ENCODE results near the gene ACAP2.
A peak's percentile ranks its signal among the peaks of the same experiment; 100 is the strongest.
"Not testable (repeated sequence)": the region's sequence is repeated elsewhere in the genome, so short reads cannot be mapped to it uniquely, and the experiment has no call there.

The ACAP2 gene

DNA sequence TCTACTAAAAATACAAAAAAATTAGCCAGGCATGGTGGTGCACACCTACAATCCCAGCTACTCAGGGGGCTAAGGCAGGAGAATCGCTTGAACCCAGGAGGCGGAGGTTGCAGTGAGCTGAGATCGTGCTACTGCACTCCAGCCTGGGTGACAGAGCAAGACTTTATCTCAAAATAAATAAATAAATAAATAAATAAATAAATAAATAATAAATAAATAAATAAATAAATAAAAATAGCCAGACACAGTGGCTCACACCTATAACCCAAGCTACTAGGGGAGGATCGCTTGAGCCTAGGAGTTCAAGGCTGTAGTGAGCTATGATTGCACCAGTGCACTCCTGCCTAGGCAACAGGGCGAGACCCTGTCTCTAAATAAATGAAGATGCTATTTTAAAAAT, 152.2 kb downstream of the ACAP2 start:
- not testable (repeated sequence) for DNase-seq (ENCODE audit: low read depth)

DNA sequence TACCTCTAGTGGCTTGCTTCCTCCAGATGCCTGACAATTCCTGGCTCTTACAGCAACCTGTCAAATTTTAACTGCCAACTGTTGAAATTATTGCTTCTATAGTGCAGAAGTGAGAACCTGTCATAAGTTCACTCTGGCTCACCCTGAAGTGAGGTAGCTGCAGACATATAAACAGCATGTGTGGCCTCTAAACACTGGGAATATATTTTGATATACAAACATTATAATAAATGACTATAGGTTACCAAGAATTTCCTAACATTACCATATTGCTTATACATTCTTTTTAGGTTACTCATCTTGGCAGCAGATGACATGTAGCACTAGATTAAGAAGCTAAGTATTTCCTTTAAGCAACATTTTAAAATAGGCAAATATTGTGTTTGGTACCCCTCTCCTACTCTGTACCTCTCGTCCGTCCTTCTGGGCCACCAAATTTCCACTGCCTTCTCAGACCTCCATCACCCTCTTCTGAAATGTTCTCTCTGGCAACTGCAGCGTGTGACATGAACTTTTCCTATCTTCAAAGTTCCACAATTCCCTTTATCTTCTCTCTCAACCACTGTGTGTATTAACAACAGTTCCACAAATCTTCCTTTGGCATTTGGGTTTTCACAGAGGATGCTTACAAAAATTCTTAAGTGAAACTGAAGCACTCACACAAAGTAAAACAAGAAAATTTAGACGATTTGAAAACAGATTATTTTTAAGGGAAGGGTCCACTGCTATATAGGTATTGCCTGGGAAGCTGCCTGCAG, 156.5 kb downstream of the ACAP2 start:
- DNase-seq (ENCODE audit: low read depth), result no peak

GRCh38 chr3:195285372-195285771, 157.4 kb downstream of the ACAP2 start:
- no peak for DNase-seq (ENCODE audit: low read depth)

DNA sequence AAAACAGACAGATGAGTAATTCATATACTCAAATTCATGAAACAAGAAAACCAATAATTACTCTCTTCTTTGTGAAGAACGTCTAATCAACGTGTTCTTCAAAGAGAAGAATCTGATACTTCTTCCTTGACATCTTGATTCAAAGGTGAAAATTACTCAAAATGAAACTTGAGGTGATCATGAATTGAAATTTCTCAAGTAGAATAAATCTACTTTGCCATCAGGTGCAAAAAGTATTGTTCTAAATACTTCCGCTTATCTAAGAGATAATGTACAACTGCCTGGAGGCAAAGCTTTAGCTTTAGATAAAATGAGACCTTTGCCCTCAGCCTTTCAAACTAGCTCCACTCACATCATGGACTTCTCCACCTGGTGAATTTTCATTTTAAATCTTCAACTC, 158.0 kb downstream of the ACAP2 start:
- DNase-seq (ENCODE audit: low read depth), result no peak

DNA sequence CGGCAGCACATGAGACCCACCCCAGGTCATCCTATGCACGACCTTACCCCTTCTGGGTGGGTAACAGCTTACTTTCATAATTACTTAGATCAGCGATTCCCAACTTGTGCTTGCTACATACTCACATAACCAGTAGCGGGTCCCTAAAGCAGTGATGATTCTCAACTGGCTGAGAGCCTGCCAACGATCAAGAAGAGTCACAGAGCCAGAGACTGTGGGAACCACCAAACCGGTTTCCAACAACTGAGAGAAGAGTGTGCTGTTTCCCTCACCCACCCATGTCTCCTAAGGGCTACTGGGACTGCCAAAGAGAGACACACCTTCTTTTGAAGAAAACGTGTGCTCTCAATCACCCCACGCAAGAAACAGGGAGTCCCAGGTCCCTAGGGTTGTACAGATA, 159.9 kb downstream of the ACAP2 start:
- DNase-seq (ENCODE audit: low read depth), result no peak

- DNase-seq (ENCODE audit: low read depth), result no peak
These were observed 168.4 kb downstream of the ACAP2 start for GRCh38 chr3:195274259-195274966.

DNA sequence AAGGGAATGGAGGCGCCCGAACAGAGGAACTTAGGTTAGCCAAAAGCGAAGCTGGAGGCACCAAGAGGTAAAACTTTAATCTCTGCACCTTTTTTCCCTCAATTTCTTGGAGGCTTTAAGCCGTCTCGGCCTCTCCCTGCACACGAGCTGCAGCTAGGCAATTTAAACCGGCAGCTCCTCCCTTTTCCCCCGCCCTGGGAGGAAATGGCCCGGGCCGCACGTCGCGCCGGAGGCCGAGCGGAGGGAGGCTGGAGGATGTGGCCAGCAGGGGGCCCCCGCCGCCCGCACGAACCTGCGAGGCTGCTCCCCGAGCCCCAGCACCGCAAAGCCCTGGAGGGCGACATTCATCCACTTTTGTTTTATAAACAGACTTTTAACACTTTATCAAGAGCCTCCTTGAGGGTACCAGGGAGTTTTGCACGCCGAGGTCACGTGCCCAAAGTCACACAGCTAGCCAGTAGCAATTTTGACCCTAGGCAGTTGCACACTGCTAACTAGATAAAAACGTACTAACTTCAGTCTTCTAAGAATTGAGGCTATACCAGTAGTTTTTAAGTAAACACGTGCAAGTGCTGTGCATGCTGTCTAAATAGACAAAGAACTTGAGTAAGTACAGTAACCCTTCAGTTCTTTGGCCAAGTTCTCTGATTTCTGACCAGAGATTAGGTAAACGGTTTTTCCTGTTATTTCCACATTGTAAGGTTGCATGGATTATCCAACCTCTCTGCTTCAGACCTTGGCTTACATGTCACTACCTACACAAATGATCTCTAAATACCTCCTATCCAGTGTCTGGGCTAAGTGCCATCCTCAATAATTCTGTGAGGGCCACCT, 171.2 kb downstream of the ACAP2 start:
- DNase-seq (ENCODE audit: low read depth), result peak; percentile 89

- peak; percentile 84 for DNase-seq (ENCODE audit: low read depth)
These were observed 171.9 kb downstream of the ACAP2 start, which contains the start of gene XXYLT1 for GRCh38 chr3:195270817-195271409. Gene XXYLT1, minus strand, starts transcription at chr3:195271159. Its CDS starts 101 bp downstream, at chr3:195271058.

- no peak for DNase-seq (ENCODE audit: low read depth)
These were observed 172.6 kb downstream of the ACAP2 start for GRCh38 chr3:195270079-195270816.

GRCh38 chr3:195269375-195270078, 173.3 kb downstream of the ACAP2 start:
- no peak for DNase-seq (ENCODE audit: low read depth)

DNA sequence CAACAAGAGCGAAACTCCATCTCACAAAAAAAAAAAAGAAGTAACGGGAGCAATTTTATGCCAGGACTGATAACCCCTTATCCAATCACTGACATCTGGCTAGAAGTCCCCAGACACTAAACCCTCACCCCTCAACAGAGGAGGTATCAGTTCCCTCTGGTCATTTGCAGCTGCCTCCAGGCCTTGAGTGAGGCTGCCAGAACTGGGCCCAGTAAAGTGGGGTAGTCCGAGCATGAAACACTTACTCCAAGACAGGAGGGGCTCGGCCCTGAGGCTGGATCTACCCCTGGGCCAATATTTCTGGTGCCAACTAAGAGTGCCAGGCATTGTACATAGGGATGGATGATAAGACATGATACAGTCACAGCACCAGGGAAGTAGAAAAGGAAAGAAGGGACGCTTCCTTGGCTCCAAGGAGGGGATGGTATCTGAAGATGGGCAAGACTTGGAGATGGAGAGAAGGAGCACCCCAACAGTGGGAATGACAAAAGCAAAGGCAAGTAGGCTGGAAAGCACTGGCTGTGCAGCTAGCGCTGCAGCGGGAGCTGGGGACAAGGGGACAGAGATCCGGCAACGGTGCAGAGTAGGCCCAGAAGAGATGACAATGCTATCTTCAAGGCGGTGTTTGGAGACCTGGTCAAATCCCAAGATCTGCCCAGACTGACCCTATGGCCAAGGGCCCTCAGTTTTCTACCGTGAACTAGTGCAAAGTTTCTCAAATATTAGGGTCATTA, 174.1 kb downstream of the ACAP2 start:
- no peak for DNase-seq (ENCODE audit: low read depth)

DNA sequence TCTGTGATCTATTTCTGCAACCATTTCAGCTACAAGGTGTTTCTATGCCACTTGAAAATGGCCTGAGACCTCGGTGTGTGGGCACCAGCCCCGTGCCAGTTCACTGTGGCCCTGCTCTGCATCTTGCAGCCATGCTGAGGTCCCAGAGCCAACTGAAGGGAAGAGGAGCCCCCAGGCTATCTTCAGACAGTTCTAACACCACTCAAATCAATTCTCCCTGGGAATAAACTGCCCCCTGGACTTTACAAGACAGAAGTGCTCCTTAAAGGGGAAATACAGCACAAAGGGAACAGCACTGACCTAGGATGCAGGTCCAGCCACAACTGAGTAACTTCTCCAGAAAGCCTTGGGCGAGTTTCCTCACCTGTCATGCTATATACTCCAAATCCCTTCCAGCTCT, 175.7 kb downstream of the ACAP2 start:
- no peak for DNase-seq (ENCODE audit: low read depth)

GRCh38 chr3:195266428-195266827, 176.4 kb downstream of the ACAP2 start:
- no peak for DNase-seq (ENCODE audit: low read depth)

- no peak for DNase-seq (ENCODE audit: low read depth)
These were observed 177.3 kb downstream of the ACAP2 start for GRCh38 chr3:195265363-195265976.

- DNase-seq (ENCODE audit: low read depth), result no peak
These were observed 178.8 kb downstream of the ACAP2 start for GRCh38 chr3:195263925-195264600.

DNA sequence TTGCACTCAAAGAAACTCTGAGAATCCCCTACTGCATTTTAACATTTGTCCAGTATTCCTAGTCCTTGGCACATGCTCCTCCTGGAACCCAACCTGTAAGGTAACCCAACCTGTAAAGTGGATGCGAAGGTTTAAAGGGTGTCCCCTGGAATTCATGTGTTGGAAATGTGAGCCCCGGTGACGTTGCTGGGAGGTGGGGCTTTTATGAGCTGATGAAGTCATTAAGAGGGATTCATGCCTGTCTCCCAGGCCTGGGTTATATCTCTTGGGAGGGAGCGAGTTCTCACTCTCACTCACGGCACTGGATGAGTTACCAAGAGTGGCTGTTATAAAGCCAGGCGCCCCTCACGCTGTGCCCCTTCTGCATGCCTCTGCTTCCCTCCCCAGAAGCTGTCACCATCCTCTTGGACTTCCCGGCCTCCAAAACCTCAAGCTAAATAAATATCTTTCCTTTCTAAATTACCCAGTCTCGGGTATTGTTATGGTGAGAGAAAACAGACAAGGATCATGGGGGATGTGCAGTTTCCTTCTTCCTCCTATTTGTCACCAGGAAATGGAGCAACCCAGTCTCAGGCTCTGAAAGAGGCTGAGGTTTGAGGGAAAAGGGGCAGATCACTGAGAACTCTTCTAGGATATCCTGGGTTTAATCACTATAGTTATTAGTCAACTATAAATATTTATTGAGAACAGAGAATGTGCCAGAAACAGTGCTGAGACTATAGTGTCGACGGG, 179.5 kb downstream of the ACAP2 start:
- DNase-seq (ENCODE audit: low read depth), result no peak

GRCh38 chr3:195261925-195262324, 180.9 kb downstream of the ACAP2 start:
- no peak for DNase-seq (ENCODE audit: low read depth)

- no peak for DNase-seq (ENCODE audit: low read depth)
These were observed 182.4 kb downstream of the ACAP2 start for GRCh38 chr3:195260280-195260905.

All from stimulated activated CD8-positive, alpha-beta memory T cell treated with anti-CD3 and anti-CD28 coated beads, Interleukin-4, amount 100 ng/mL, for 24 hours (primary cell).